Activated naive CD4-positive, alpha-beta T cell (primary cell): ENCODE data around the gene ASXL1.

ENCODE experiments used
- DNase-seq, 4 experiments: peaks; one replicate each; lab custom pipeline; 2025; lab: John Stamatoyannopoulos, UW

ASXL1 gene

GRCh38 chr20:32480371-32481241, 122.5 kb downstream of the ASXL1 start:
- DNase-seq: no peak

DNA sequence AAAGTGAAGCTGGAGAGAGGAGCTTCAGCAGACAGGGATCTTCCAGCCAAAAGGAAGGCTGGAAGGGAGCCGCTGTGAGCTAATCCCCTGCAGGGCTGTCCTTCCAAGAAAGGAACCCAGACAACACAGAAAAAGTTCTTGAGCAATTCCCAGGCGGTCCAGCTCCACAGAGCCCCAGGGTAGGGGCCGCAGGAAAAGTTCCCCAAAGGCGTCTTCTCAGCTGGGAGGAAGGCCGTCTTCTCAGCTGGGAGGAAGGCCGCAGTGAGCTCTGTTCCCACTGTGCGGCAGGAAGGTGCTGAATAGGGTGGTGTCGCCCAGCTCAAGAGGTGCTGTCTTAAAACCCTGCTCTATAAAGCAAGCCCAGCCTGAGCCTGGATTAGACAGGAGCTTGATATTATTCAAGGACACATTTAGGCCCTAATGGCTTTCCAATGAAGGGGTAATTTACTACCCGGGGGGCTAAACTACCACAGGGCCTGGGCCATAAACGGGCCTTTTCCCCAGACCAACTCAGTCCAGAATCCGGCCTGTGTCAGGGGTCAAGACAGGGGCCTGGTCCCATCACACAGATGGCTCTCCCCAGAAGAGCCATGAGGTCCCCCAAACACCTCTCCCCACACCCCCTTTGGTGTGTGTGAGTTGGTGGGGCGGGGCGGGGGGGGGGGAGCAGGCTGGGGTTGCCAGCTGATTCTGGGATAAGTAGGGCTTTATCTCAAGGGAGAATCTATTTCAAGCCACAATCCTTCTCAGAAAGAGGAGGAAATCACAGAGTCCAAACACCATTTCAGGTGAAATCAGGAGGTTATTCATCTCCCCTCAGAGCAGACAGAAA, 123.4 kb downstream of the ASXL1 start:
- DNase-seq: no peak

DNA sequence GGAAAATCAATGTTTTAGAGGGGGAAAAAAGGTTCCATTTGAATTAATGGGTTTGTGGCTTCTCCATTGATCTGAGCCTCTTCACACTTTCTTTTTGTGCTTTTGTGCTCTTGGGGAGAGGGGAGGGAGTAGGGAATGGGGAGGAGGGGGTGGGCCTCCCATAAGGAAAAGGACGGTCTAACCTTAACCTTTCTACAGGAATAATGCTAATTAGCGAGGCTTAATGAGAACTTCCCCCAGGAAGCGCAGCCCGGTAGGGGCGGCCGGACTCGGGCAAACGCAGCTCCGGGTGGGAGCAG, 124.0 kb downstream of the ASXL1 start:
- no peak for DNase-seq

- peak in 1 of 4 experiments; percentile 24 for DNase-seq
These were observed 124.5 kb downstream of the ASXL1 start for GRCh38 chr20:32482442-32483261.

DNA sequence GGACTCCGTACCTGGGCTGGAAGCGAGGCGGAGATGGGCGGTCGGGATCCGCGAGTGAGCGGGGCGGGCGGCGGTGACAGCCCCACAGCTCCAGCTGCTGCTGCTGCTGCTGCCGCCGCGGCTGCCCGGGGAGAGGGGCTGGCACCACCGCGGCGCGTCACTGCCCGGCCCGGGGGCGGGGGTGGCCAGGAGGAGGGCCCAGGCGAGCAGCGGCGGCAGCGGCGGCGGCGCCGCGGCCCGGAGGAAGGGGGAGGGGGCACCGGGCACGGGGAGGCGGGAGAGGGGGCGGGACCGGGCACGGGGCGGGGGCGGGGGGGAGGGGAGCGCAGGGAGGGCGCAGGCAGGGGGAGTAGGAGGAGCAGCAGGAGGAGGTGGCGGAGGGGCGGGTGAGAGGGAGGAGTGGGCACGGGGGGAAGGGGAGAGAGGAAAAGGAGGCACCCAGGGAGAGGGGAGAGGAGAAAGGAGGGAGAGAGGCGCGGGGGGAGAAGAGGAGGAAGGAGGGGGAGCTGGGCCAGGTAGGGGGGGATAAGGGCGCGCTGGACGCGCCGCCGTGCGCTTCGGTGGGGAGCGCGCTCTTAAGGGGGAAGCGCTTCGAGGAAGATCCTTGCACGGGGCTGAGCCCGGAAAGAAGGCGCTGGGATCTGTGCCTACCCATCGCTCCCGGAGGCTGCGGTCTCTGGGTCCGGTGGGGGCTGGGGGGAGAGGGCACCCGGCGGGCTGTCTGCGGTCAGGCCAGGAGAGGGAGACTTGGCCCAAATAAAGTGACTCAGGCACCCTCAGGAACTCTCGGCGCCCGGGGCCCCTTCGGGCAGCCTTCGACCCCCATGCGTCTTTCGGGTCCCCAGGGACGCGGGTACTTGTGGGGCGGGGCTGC, 125.5 kb downstream of the ASXL1 start:
- DNase-seq: peak in 3 of 4 experiments; percentile 39 to 62 (median 45)

GRCh38 chr20:32484225-32484957, 126.3 kb downstream of the ASXL1 start:
- DNase-seq: peak in 1 of 4 experiments; percentile 33

- peak; percentile 22 to 82 (median 50) for DNase-seq
These were observed 127.0 kb downstream of the ASXL1 start for GRCh38 chr20:32484958-32485769.

DNA sequence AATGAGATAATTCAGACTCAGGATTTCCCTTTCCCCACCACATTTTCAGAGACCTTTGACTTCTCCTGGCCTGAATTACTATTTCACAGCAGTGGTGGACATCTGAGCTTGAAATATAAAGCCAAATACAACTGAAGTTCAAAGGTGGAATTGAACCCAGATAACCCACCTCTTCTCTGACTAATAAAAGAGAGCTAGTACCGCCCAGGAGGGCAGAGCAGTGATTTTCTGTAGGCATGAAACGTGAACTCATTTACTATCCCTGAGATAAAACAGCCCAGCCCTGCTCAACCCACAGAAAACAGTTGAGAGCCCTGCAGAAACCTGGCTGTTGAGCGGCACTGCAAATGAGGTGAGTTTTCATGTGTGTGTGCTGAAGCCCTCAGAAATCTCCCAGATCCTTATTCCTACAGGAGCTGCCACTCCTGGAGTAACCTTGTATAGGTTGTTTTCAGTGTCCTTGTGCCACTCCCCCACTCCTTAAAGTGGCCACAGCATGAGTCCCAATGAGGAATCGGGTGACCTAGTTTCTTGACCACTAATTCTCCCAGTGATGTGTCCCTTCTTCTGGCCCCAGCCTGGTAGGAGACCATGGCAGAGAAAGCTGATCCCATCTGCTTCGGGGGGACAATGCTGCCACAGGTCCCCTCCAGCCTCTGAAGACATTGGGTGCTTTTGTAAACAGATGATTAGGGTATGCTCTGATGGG, 127.8 kb downstream of the ASXL1 start:
- no peak for DNase-seq

- DNase-seq: no peak
These were observed 129.2 kb downstream of the ASXL1 start for GRCh38 chr20:32487381-32487780.

DNA sequence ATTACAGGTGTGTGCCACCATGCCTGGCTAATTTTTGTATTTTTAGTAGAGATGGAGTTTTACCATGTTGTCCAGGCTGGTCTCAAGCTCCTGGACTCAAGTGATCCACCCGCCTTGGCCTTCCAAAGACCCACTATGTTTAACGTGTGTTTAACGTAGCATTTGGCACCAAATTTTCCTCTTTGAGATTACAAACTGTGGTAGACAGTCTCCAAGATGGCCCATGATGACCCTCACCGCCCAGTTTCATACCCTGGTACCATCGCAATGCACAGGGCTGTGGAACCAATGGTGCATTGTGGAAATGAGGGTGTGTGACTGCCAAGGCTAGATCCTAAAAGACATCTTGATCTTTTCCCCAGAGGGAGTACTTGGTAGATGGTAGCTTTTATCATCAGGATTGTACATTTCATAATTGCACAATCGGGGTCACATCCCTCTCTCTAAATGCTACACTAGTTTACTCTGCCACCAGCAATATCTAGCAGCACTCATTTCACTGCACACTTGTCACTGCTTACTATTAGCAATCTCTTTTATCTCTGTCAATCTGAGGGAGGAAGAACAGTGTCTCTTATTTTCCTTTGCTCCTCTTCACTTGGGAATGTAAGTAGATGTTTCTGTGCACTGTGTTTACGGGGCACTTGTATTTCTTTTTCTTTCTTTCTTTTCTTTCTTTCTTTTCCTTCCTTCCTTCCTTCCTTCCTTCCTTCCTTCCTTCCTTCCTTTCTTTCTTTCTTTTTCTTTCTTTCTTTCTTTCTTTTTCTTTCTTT, 130.1 kb downstream of the ASXL1 start:
- DNase-seq: no peak
